Suprapubic skin (tissue), 4 donors: Measurements from ENCODE around the gene RASAL1. TPM values are rescaled to one million over a fixed set of nuclear protein-coding genes. Genes with fewer than 3 reads are reported as not detected.

Source experiments
- DNase-seq, 2 donors: peaks; one replicate each; pipeline ENCODE4 v3.0.0-alpha.2; 2019; ENCODE audit warnings: low spot score in 2 of 2
- H3K27ac ChIP-seq: fragments of 200-600 bp; sonication (generic); one replicate; pipeline ENCODE4 v1.5.1; 2019
- H3K27me3 ChIP-seq: fragments of 200-600 bp; sonication (generic); one replicate; pipeline ENCODE4 v1.5.1; 2019
- H3K36me3 ChIP-seq: fragments of 200-600 bp; sonication (generic); one replicate; pipeline ENCODE4 v1.5.1; 2019
- H3K4me1 ChIP-seq: fragments of 200-600 bp; sonication (generic); one replicate; pipeline ENCODE4 v1.5.1; 2019
- H3K4me3 ChIP-seq: fragments of 200-600 bp; sonication (generic); one replicate; pipeline ENCODE4 v1.5.1; 2019; ENCODE audit warnings: mild to moderate bottlenecking
- H3K9me3 ChIP-seq: fragments of 200-600 bp; sonication (generic); one replicate; pipeline ENCODE4 v1.5.1; 2019
- CTCF ChIP-seq, 2 donors: fragments of 200-600 bp in 1 of 2; fragments of 450-650 bp in 1 of 2; sonication (generic) in 1 of 2; IDR thresholded peaks; one replicate each; pipeline ENCODE4 v1.5.1; 2016 to 2019; ENCODE audit warnings: antibody characterized with exemption in 2 of 2, mild to moderate bottlenecking in 1 of 2, moderate library complexity in 1 of 2
- EP300 ChIP-seq: sonication (generic); formaldehyde crosslinking; IDR thresholded peaks from one replicate; pipeline ENCODE4 v1.6.1; 2017; ENCODE audit warnings: antibody characterized with exemption
- POLR2A ChIP-seq, 2 donors: fragments of 450-650 bp; IDR thresholded peaks; one replicate each; pipeline ENCODE4 v1.6.1; 2017; ENCODE audit warnings: antibody characterized with exemption in 2 of 2, mild to moderate bottlenecking in 2 of 2, moderate library complexity in 2 of 2
- POLR2AphosphoS5 ChIP-seq, 3 donors: sonication (generic); formaldehyde crosslinking; IDR thresholded peaks; one replicate each; pipeline ENCODE4 v1.6.1; 2017; ENCODE audit warnings: antibody characterized with exemption in 3 of 3
- WGBS: methylation state at CpG from one replicate; pipeline ENCODE4 v1.1.5; 2018; 5-methylcytosine and 5-hydroxymethylcytosine counted together
- total RNA-seq, 4 donors: library from RNA; depleted of rRNA; stranded (reverse); fragments of >200 nt; gene quantifications; one replicate each; pipeline ENCODE4 v1.1.0, GENCODE V29; 2016

Gene RASAL1
- total RNA-seq, 4 donors from 2014 or later, result 19.8 to 39.0 (median 32.5) TPM

GRCh38 chr12:113138826-113139225 is 3.3 kb upstream of the RASAL1 start:
- TF ChIP-seq CTCF (IDR thresholded peaks at IDR 0.05), result no peak
- no peak for TF ChIP-seq POLR2A (IDR thresholded peaks at IDR 0.05)
- TF ChIP-seq POLR2AphosphoS5 (IDR thresholded peaks at IDR 0.05), result no peak
- no peak for TF ChIP-seq EP300
- Histone ChIP-seq H3K27ac (no peak overlapping the region), H3K4me1 (peaks cover 30% of the 10 kb centered on the region), H3K9me3 (no peaks in the 10 kb centered on the region), H3K27me3 (peaks cover 29% of the 10 kb centered on the region), H3K36me3 (no peaks in the 10 kb centered on the region), H3K4me3 (no peak overlapping the region)
- no peak for DNase-seq
- 87% methylated on average over 3 of the region's 3 CpGs for WGBS

GRCh38 chr12:113137861-113138783 is 2.6 kb upstream of the RASAL1 start:
- TF ChIP-seq POLR2A (IDR thresholded peaks at IDR 0.05) (no peak), POLR2AphosphoS5 (IDR thresholded peaks at IDR 0.05) (no peak), CTCF (IDR thresholded peaks at IDR 0.05) (no peak), EP300 (no peak)
- peaks cover 28% of the 10 kb centered on the region for H3K4me1 ChIP-seq
- H3K27ac ChIP-seq, result no peak overlapping the region
- H3K36me3 ChIP-seq, result no peaks in the 10 kb centered on the region
- H3K9me3 ChIP-seq, result no peaks in the 10 kb centered on the region
- whole genome bisulfite sequencing, result 82% methylated on average over 11 of the region's 12 CpGs
- H3K27me3 ChIP-seq, result peaks cover 32% of the 10 kb centered on the region
- no peak overlapping the region for H3K4me3 ChIP-seq
- no peak for DNase-seq

GRCh38 chr12:113136990-113137511 is 1.5 kb upstream of the RASAL1 start:
- 64% methylated on average over 6 of the region's 6 CpGs for WGBS
- no peak overlapping the region for H3K4me3 ChIP-seq
- H3K27me3 ChIP-seq, result peaks cover 37% of the 10 kb centered on the region
- TF ChIP-seq POLR2AphosphoS5 (IDR thresholded peaks at IDR 0.05) (no peak), CTCF (IDR thresholded peaks at IDR 0.05) (no peak), EP300 (no peak), POLR2A (IDR thresholded peaks at IDR 0.05) (no peak)
- peak overlapping the region; percentile 73 for H3K27ac ChIP-seq
- H3K9me3 ChIP-seq, result no peaks in the 10 kb centered on the region
- peaks cover 23% of the 10 kb centered on the region for H3K4me1 ChIP-seq
- no peak for DNase-seq
- no peaks in the 10 kb centered on the region for H3K36me3 ChIP-seq

- Histone ChIP-seq H3K27ac (peak overlapping the region; percentile 73), H3K4me3 (peak overlapping the region; percentile 41), H3K9me3 (no peaks in the 10 kb centered on the region), H3K27me3 (peaks cover 37% of the 10 kb centered on the region), H3K4me1 (peaks cover 18% of the 10 kb centered on the region), H3K36me3 (no peaks in the 10 kb centered on the region)
- TF ChIP-seq EP300 (no peak), POLR2AphosphoS5 (IDR thresholded peaks at IDR 0.05) (no peak), CTCF (IDR thresholded peaks at IDR 0.05) (no peak), POLR2A (IDR thresholded peaks at IDR 0.05) (no peak)
- DNase-seq, result no peak
- 32% methylated on average over 20 of the region's 21 CpGs for WGBS
Observed at GRCh38 chr12:113136128-113136989, 798 bp upstream of the RASAL1 start.
